ENCODE results near the gene PCDH20.
"Not testable (repeated sequence)": the region's sequence is repeated elsewhere in the genome, so short reads cannot be mapped to it uniquely, and the experiment has no call there.

PCDH20 gene

DNA sequence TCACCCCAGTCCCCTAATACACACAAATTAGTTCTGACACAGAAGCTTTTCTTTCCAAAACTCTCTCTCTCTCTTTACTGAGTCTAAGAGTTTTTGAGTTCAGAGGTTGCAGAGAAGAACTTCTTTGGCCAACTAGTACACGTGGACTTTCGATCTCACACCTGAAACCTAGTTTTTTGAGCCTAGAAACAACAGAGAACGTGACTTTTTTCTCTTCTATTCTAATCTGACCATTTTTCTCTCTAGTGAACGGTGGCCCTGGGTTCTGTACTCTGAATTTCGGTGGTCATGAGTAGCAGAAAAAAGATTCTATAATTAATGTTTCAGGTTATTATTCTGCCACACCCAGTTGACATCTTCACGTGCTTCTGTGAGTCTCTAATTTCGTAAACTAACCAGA lies 24.2 kb downstream of the PCDH20 start:
- no peak for TF ChIP-seq CTCF (IDR thresholded peaks at IDR 0.05; ENCODE audit: low read depth, low read length)
- no peak for DNase-seq (ENCODE audit: extremely low read depth, low read depth)

DNA sequence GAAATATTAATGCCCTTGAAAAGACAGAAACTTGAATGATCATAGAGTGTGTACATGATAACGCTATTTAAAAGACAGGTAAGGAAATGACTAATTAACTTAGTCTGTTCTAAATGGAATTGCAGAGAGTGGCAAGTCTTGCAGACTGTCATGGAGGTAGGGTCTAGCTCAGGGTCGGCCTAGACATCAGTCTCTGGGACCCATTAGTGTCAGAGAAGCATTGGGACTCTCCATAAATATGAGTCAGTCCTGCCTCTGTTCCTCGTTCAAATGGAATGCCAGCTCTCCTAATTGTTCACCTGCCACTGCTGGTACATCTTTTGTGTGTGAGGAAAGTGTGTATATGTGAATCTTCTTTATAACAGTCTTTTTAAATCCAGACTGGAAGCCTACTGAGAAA lies 28.0 kb downstream of the PCDH20 start:
- no peak for TF ChIP-seq CTCF (IDR thresholded peaks at IDR 0.05; ENCODE audit: low read depth, low read length)
- no peak for DNase-seq (ENCODE audit: extremely low read depth, low read depth)

DNA sequence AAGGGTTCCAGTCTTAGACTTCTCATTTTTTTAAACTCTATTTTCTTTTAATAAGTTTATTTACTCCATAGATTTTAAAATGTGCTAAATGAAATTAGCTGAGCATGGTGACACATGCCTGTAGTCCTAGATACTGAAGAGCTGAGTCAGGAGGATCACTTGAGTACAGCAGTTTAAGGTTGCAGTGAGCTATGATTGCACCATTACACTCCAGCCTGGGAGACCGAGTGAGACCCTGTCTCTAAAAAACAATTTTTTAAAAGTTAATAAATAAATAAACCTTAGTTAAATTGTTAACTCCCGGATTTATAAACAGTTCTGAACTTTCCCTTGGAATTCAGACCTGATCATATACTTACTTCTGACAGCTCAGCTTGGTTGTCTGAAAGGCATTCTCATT lies 32.5 kb downstream of the PCDH20 start:
- DNase-seq (ENCODE audit: extremely low read depth, low read depth) = no peak
- no peak for TF ChIP-seq CTCF (IDR thresholded peaks at IDR 0.05; ENCODE audit: low read depth, low read length)

DNA sequence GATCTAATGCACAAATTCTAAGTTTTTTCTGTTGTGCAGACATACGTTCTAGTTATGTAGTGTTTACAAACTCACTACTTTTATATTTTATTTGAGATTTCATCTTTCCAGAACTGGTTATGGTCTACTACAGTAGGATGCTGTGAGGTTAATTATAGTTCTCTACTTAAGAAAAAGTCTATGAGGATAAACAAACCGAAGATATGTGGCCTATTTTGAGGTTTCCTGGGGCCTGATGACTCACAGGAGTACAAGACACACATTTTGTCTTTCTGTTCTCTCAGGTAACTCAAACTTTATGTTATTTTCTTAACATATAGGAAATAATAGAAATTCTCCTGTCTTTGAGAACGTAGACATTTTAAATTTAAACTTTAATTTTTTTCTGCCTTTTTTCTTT lies 45.1 kb downstream of the PCDH20 start:
- TF ChIP-seq CTCF (IDR thresholded peaks at IDR 0.05; ENCODE audit: low read depth, low read length) = no peak
- no peak for DNase-seq (ENCODE audit: extremely low read depth, low read depth)

DNA sequence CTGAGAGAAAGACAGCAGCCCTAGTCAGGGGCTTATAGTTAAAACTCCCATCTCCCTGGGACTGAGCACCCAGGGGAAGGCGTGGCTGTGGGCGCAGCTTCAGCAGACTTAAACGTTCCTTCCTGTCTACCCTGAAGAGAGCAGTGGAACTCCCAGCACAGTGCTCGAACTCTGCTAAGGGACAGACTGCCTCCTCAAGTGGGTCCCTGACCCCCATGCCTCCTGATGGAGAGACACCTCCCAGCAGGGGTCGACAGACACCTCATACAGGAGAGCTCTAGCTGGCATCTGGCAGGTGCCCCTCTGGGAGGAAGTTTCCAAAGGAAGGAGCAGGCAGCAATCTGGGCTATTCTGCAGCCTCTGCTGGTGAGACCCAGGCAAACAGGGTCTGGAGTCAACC lies 51.0 kb downstream of the PCDH20 start:
- DNase-seq (ENCODE audit: extremely low read depth, low read depth) = not testable (repeated sequence)

- TF ChIP-seq CTCF (IDR thresholded peaks at IDR 0.05; ENCODE audit: low read depth, low read length) = no peak
Observed at GRCh38 chr13:61362522-61362921, 53.1 kb downstream of the PCDH20 start.

More at GRCh38 chr13:61362522-61362921, 53.1 kb downstream of the PCDH20 start:
- DNase-seq (ENCODE audit: extremely low read depth, low read depth) = no peak
